ENCODE data around the gene FADS2. TPM values are rescaled to one million over a fixed set of nuclear protein-coding genes. Genes with fewer than 3 reads are reported as not detected.

Gene FADS2
- polyA plus RNA-seq, 1 donor (not counting 4 experiments of a cell fraction or from before 2014, with no cell fraction given) = 196 TPM

GRCh38 chr11:61905801-61906521 is 77.9 kb downstream of the FADS2 start:
- dilution Hi-C loops (cut with MboI; ENCODE audit: extremely low pct_ligation_motif_present, low sequenced_read_pairs) = loop anchor here (25.0 kb wide), 1 partner anchor 181 kb away; no protein-coding TSS in a partner anchor

DNA sequence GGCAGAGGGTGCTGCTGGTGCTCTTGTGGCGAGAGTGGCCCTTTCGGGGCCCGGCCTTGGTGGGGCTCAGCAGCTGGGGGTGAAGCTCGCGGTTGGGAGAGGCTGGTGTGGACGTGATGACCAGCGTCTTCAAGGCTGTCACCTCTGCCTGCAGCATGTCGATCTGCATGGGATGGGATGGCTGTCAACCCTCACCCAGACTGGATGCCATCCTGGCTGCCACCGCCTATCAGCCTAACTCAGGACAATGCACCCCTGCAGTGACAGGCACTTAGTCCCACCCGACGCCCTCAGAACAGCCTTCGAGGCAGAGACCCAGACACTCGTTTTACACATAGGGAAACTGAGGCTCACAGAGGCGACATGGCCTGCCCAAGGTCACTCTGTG is 78.4 kb downstream of the FADS2 start:
- Histone ChIP-seq H3K4me3 (ENCODE audit: control insufficient read depth in 2 of 3, extremely low read depth in 1 of 3, insufficient read depth in 2 of 3, low read depth in 1 of 3, low read length in 3 of 3) (no peak overlapping the region), H3K9me3 (ENCODE audit: control insufficient read depth, low read depth, low read length) (no peaks in the 10 kb centered on the region), H3K36me3 (ENCODE audit: control insufficient read depth in 2 of 2, extremely low read depth in 1 of 2, insufficient read depth in 2 of 2, low read length in 2 of 2) (no peaks in the 10 kb centered on the region), H3K4me1 (ENCODE audit: control insufficient read depth, extremely low read depth, insufficient read depth, low read length) (no peaks in the 10 kb centered on the region), H3K9me1 (ENCODE audit: control insufficient read depth, extremely low read depth, insufficient read depth, low read length) (no peaks in the 10 kb centered on the region), H3K9ac (ENCODE audit: control insufficient read depth, extremely low read depth, insufficient read depth, low read length) (no peak overlapping the region), H3K79me2 (ENCODE audit: control insufficient read depth, insufficient read depth, low read length) (no peaks in the 10 kb centered on the region), H3K27me3 (ENCODE audit: control insufficient read depth, extremely low read depth, insufficient read depth, low read length) (peaks cover 6% of the 10 kb centered on the region), H2AFZ (ENCODE audit: control insufficient read depth, low read length) (no peak overlapping the region), H4K20me1 (ENCODE audit: control insufficient read depth, extremely low read depth, insufficient read depth, low read length) (peaks cover 3% of the 10 kb centered on the region), H3K27ac (ENCODE audit: control insufficient read depth, insufficient read depth, low read length) (no peak overlapping the region), H3K4me2 (ENCODE audit: control insufficient read depth, extremely low read depth, insufficient read depth, low read depth, low read length) (no peak overlapping the region)
- dilution Hi-C loops (cut with MboI; ENCODE audit: extremely low pct_ligation_motif_present, low sequenced_read_pairs) = loop anchor here (25.0 kb wide), 1 partner anchor 181 kb away; no protein-coding TSS in a partner anchor
- no peak for FAIRE-seq
- no peak for TF ChIP-seq EZH2 (IDR thresholded peaks at IDR 0.05; ENCODE audit: low read length)
- no peak for TF ChIP-seq CTCF (optimal IDR thresholded peaks at IDR 0.05 in 1 of 3, IDR thresholded peaks at IDR 0.05 in 1 of 3, conservative IDR thresholded peaks at IDR 0.05 in 1 of 3; ENCODE audit: extremely low read depth in 1 of 3, insufficient read depth in 2 of 3, low read length in 3 of 3)
- no peak for DNase-seq (ENCODE audit: low read depth, low spot score)

More at GRCh38 chr11:61905801-61906521, 77.9 kb downstream of the FADS2 start:
- Histone ChIP-seq H3K9me1 (ENCODE audit: control insufficient read depth, extremely low read depth, insufficient read depth, low read length) (no peaks in the 10 kb centered on the region), H3K4me1 (ENCODE audit: control insufficient read depth, extremely low read depth, insufficient read depth, low read length) (no peaks in the 10 kb centered on the region), H3K27ac (ENCODE audit: control insufficient read depth, insufficient read depth, low read length) (no peak overlapping the region), H3K9ac (ENCODE audit: control insufficient read depth, extremely low read depth, insufficient read depth, low read length) (no peak overlapping the region), H3K4me2 (ENCODE audit: control insufficient read depth, extremely low read depth, insufficient read depth, low read depth, low read length) (no peak overlapping the region), H3K79me2 (ENCODE audit: control insufficient read depth, insufficient read depth, low read length) (no peaks in the 10 kb centered on the region), H3K36me3 (ENCODE audit: control insufficient read depth in 2 of 2, extremely low read depth in 1 of 2, insufficient read depth in 2 of 2, low read length in 2 of 2) (no peaks in the 10 kb centered on the region), H2AFZ (ENCODE audit: control insufficient read depth, low read length) (no peak overlapping the region), H3K9me3 (ENCODE audit: control insufficient read depth, low read depth, low read length) (no peaks in the 10 kb centered on the region), H3K27me3 (ENCODE audit: control insufficient read depth, extremely low read depth, insufficient read depth, low read length) (peaks cover 6% of the 10 kb centered on the region), H3K4me3 (ENCODE audit: control insufficient read depth in 2 of 3, extremely low read depth in 1 of 3, insufficient read depth in 2 of 3, low read depth in 1 of 3, low read length in 3 of 3) (no peak overlapping the region), H4K20me1 (ENCODE audit: control insufficient read depth, extremely low read depth, insufficient read depth, low read length) (peaks cover 3% of the 10 kb centered on the region)
- no peak for DNase-seq (ENCODE audit: low read depth, low spot score)
- TF ChIP-seq EZH2 (IDR thresholded peaks at IDR 0.05; ENCODE audit: low read length) (no peak), CTCF (optimal IDR thresholded peaks at IDR 0.05 in 1 of 3, IDR thresholded peaks at IDR 0.05 in 1 of 3, conservative IDR thresholded peaks at IDR 0.05 in 1 of 3; ENCODE audit: extremely low read depth in 1 of 3, insufficient read depth in 2 of 3, low read length in 3 of 3) (no peak)
- no peak for FAIRE-seq
